HG03280 (cell line): ENCODE results near the gene HOXD12.

Experiments
- ATAC-seq: cut with Tn5 transposase; IDR thresholded peaks from one replicate; pipeline ENCODE4 v1.9.1; 2021; ENCODE audit warnings: mild to moderate bottlenecking, moderate library complexity; ENCODE audit not compliant: unreplicated experiment

HOXD12 gene

GRCh38 chr2:176099728-176100546 is at the start of gene HOXD12:
Gene HOXD12, plus strand, starts transcription at chr2:176099795. Its CDS starts 7 bp downstream, at chr2:176099802.
- no peak for ATAC-seq

GRCh38 chr2:176056406-176056805 is 43.2 kb upstream of the HOXD12 start:
- ATAC-seq: no peak

GRCh38 chr2:176063958-176064357 is 35.6 kb upstream of the HOXD12 start:
- no peak for ATAC-seq

GRCh38 chr2:176066645-176067588 is 32.7 kb upstream of the HOXD12 start:
- ATAC-seq: no peak

GRCh38 chr2:176067589-176068418 is 31.8 kb upstream of the HOXD12 start:
- ATAC-seq: no peak

- ATAC-seq: no peak
These were observed 31.2 kb upstream of the HOXD12 start for GRCh38 chr2:176068419-176068832.

GRCh38 chr2:176071330-176072291 is 28.0 kb upstream of the HOXD12 start:
- ATAC-seq: no peak

GRCh38 chr2:176072292-176072669 is 27.3 kb upstream of the HOXD12 start:
- no peak for ATAC-seq

GRCh38 chr2:176072951-176073904 is 26.4 kb upstream of the HOXD12 start:
- ATAC-seq: no peak

- ATAC-seq: no peak
These were observed 24.6 kb upstream of the HOXD12 start for GRCh38 chr2:176074919-176075425.

- ATAC-seq: no peak
These were observed 24.1 kb upstream of the HOXD12 start for GRCh38 chr2:176075481-176075880.

GRCh38 chr2:176076063-176076462 is 23.5 kb upstream of the HOXD12 start:
- no peak for ATAC-seq

- no peak for ATAC-seq
These were observed 22.8 kb upstream of the HOXD12 start for GRCh38 chr2:176076796-176077195.

GRCh38 chr2:176078541-176079284 is 20.9 kb upstream of the HOXD12 start:
- ATAC-seq: no peak

GRCh38 chr2:176079285-176079830 is 20.2 kb upstream of the HOXD12 start:
- ATAC-seq: no peak

- ATAC-seq: no peak
These were observed 19.6 kb upstream of the HOXD12 start for GRCh38 chr2:176079831-176080539.
